GM12878 (cell line): Measurements from ENCODE around the gene NUDT14. TPM values are rescaled to one million over a fixed set of nuclear protein-coding genes. Genes with fewer than 3 reads are reported as not detected.

Experiments
- ATAC-seq: fragments of 200-7000 bp; cut with Tn5 transposase; 3 replicates; pipeline ENCODE4 v1.9.1; 2020; ENCODE audit warnings: mild to moderate bottlenecking, moderate library complexity
- BruUV-seq: library from RNA; stranded (reverse); fragments of 400-500 nt; replicated peaks from 2 replicates; lab custom pipeline; 2021; lab: Mats Ljungman, UMichigan
- CTCF ChIA-PET: fragments of 300-600 bp; sonication (Branson Sonifier 250); formaldehyde crosslinking; extraction: SDS; loops from one replicate; lab custom pipeline; 2021; ENCODE audit warnings: inconsistent platforms; lab: Yijun Ruan, JAX
- POLR2A ChIA-PET: fragments of 350-600 bp; formaldehyde crosslinking; extraction: SDS; loops from one replicate; lab custom pipeline; 2021; ENCODE audit warnings: inconsistent platforms; lab: Charles Lee
- RAD21 ChIA-PET: fragments of 300-600 bp; sonication (Branson Sonifier 250); formaldehyde crosslinking; loops from one replicate; lab custom pipeline; 2023; ENCODE audit warnings: antibody characterized with exemption; ENCODE audit not compliant: unreplicated experiment; lab: Charles Lee
- SMC1A ChIA-PET: fragments of 300-600 bp; sonication (Branson Sonifier 250); formaldehyde crosslinking; loops from one replicate; lab custom pipeline; 2023; ENCODE audit not compliant: unreplicated experiment, uncharacterized antibody; lab: Charles Lee
- DNase-seq: peaks from one replicate; pipeline ENCODE4 v3.0.0-alpha.2; 2011; ENCODE audit warnings: low read depth, low spot score
- FAIRE-seq: peaks from 3 replicates; lab custom pipeline; 2011; peaks lifted over from hg19 to GRCh38; lab: Jason Lieb, UNC
- H2AFZ ChIP-seq: 2 replicates; pipeline ENCODE4 v1.6.0; 2011; ENCODE audit warnings: low read depth, low read length, control low read depth; ENCODE audit not compliant: control insufficient read depth
- H3K27ac ChIP-seq: 2 replicates; pipeline ENCODE4 v1.5.1; 2011; ENCODE audit warnings: control low read depth; ENCODE audit not compliant: control insufficient read depth, insufficient read depth
- H3K27me3 ChIP-seq, 2 experiments: replicated peaks in 1 of 2; 2 replicates each; pipeline versions ENCODE4 v1.6.0 to v1.6.1; 2011; ENCODE audit warnings: low read length in 1 of 2; ENCODE audit not compliant: control insufficient read depth in 2 of 2, insufficient read depth in 2 of 2
- H3K36me3 ChIP-seq, 2 experiments: 2 replicates each; pipeline ENCODE4 v1.5.1; 2011; ENCODE audit warnings: low read length in 1 of 2; ENCODE audit not compliant: control insufficient read depth in 2 of 2, insufficient read depth in 2 of 2
- H3K4me1 ChIP-seq: 2 replicates; pipeline ENCODE4 v1.6.1; 2011; ENCODE audit warnings: mild to moderate bottlenecking, low read length, moderate library complexity, mixed read lengths; ENCODE audit not compliant: control insufficient read depth, insufficient read depth
- H3K4me2 ChIP-seq: 2 replicates; pipeline ENCODE4 v1.6.0; 2011; ENCODE audit warnings: control low read depth; ENCODE audit not compliant: control insufficient read depth, insufficient read depth
- H3K4me3 ChIP-seq: fragments of 200-600 bp; sonication (generic); 2 replicates; pipeline ENCODE4 v1.5.1; 2016
- H3K79me2 ChIP-seq: 2 replicates; pipeline ENCODE4 v1.6.0; 2011; ENCODE audit warnings: low read length; ENCODE audit not compliant: control insufficient read depth, insufficient read depth
- H3K9ac ChIP-seq: 2 replicates; pipeline ENCODE4 v1.8.0; 2011; ENCODE audit warnings: low read length, control low read depth, mixed read lengths; ENCODE audit not compliant: control insufficient read depth, insufficient read depth
- H3K9me3 ChIP-seq: replicated peaks from 3 replicates; pipeline ENCODE4 v1.5.1; 2011; ENCODE audit warnings: mild to moderate bottlenecking, low read length; ENCODE audit not compliant: control insufficient read depth, insufficient read depth
- H4K20me1 ChIP-seq: 2 replicates; pipeline ENCODE4 v1.6.0; 2011; ENCODE audit not compliant: control insufficient read depth, insufficient read depth
- E2F8 ChIP-seq: fragments of 450-650 bp; IDR thresholded peaks from 2 replicates; pipeline ENCODE4 v1.6.1; 2018; ENCODE audit warnings: mild to moderate bottlenecking, low read depth, moderate library complexity; ENCODE audit not compliant: partially characterized antibody
- ETV6 ChIP-seq, 2 experiments: fragments of 450-650 bp in 1 of 2; IDR thresholded peaks in 1 of 2; conservative IDR thresholded peaks in 1 of 2; 2 replicates each; pipeline ENCODE4 v1.6.1; 2014; ENCODE audit warnings: antibody characterized with exemption in 1 of 2, borderline replicate concordance in 1 of 2, low read depth in 1 of 2, mild to moderate bottlenecking in 1 of 2, moderate library complexity in 1 of 2
- EZH2 ChIP-seq: IDR thresholded peaks from 2 replicates; pipeline ENCODE4 v1.6.1; 2012; ENCODE audit warnings: low read depth, mild to moderate bottlenecking, control low read depth, inconsistent platforms, low read length, borderline replicate concordance; ENCODE audit not compliant: control insufficient read depth
- FOS ChIP-seq: IDR thresholded peaks from 3 replicates; pipeline ENCODE4 v1.6.1; 2011; ENCODE audit warnings: borderline replicate concordance; ENCODE audit not compliant: insufficient read length; ENCODE audit errors: extremely low read depth
- HCFC1 ChIP-seq: fragments of 150-350 bp; IDR thresholded peaks from 2 replicates; pipeline ENCODE4 v1.6.1; 2014; ENCODE audit warnings: low read length
- HDGF ChIP-seq: fragments of 450-650 bp; IDR thresholded peaks from 2 replicates; pipeline ENCODE4 v1.6.1; 2016; ENCODE audit warnings: antibody characterized with exemption
- KLF5 ChIP-seq: fragments of 450-650 bp; IDR thresholded peaks from 2 replicates; pipeline ENCODE4 v1.6.1; 2014; ENCODE audit warnings: mild to moderate bottlenecking; ENCODE audit not compliant: partially characterized antibody
- POU2F2 ChIP-seq: IDR thresholded peaks from 3 replicates; pipeline ENCODE4 v1.6.1; 2011; ENCODE audit warnings: low read depth, mild to moderate bottlenecking, low read length, borderline replicate concordance
- SMAD5 ChIP-seq: IDR thresholded peaks from 2 replicates; pipeline ENCODE4 v1.6.1; 2016; ENCODE audit warnings: antibody characterized with exemption, low read depth
- SMARCA5 ChIP-seq: fragments of 450-650 bp; IDR thresholded peaks from 2 replicates; pipeline ENCODE4 v1.6.1; 2017; ENCODE audit warnings: mild to moderate bottlenecking
- SPI1 ChIP-seq: IDR thresholded peaks from 2 replicates; pipeline ENCODE4 v1.6.1; 2011; ENCODE audit warnings: low read depth, mild to moderate bottlenecking, low read length, moderate library complexity, borderline replicate concordance; ENCODE audit not compliant: insufficient read depth
- WGBS: methylation state at CpG from one replicate; pipeline ENCODE4 v1.1.6; 2016; ENCODE audit warnings: low lambda C conversion rate; ENCODE audit not compliant: insufficient replicate concordance, insufficient coverage; ENCODE audit errors: missing lambda C conversion rate; 5-methylcytosine and 5-hydroxymethylcytosine counted together
- in situ Hi-C: fragments of 300-500 bp; cut with MboI; formaldehyde crosslinking; loops from 9 replicates; pipeline ENCODE4 v1.14.3; 2018; ENCODE audit warnings: mixed read lengths
- intact Hi-C: fragments of 100-400 bp; cut with micrococcal nuclease; formaldehyde crosslinking; loops from one replicate; pipeline ENCODE4 v1.14.2; 2022; ENCODE audit not compliant: unreplicated experiment
- polyA plus RNA-seq, 11 experiments: library from polyadenylated mRNA; depleted of rRNA in 4 of 11; unstranded in 6 of 11; stranded (reverse) in 5 of 11; fragments of >200 nt; fragmentation: Nextera tagmentation in 4 of 11; fragmentation: Illumina TruSeq in 1 of 11; extraction: Ambion mirVana in 4 of 11; extraction: Trizol in 1 of 11; gene quantifications; 1 replicate in 1 of 11; 2 replicates in 10 of 11; pipeline versions ENCODE4 v1.2.1 to v1.2.3, GENCODE V29; 2011 to 2016; ENCODE audit warnings: inconsistent platforms in 2 of 11, missing spikeins in 2 of 11, low read depth in 1 of 11
- total RNA-seq, 4 experiments: library from RNA; depleted of rRNA in 3 of 4; stranded (reverse); fragments of >200 nt in 3 of 4; fragmentation: Illumina TruSeq in 1 of 4; extraction: Trizol in 1 of 4; gene quantifications; 2 replicates each; pipeline versions ENCODE4 v1.2.1 to v1.2.3, GENCODE V29; 2013 to 2021
- TF ChIP-seq, protein P1 (sequence below): IDR thresholded peaks from 2 replicates; pipeline ENCODE4 v1.6.1; 2011; ENCODE audit warnings: borderline replicate concordance, low read depth, mild to moderate bottlenecking, moderate library complexity, mixed read lengths, low read length; ENCODE audit not compliant: insufficient read depth; ENCODE audit errors: extremely low read length
- TF ChIP-seq, protein P2 (sequence below): fragments of 450-650 bp; IDR thresholded peaks from 2 replicates; pipeline ENCODE4 v1.6.1; 2014; ENCODE audit warnings: mild to moderate bottlenecking
- TF ChIP-seq, protein P3 (sequence below): fragments of 450-650 bp; IDR thresholded peaks from 2 replicates; pipeline ENCODE4 v1.6.1; 2017; ENCODE audit warnings: mild to moderate bottlenecking, low read depth, inconsistent platforms; ENCODE audit not compliant: poor library complexity, severe bottlenecking

The NUDT14 gene
- total and polyA plus RNA-seq, 10 of the 15 experiments (the other 5 are each of a cell fraction or from before 2014, with no cell fraction given): 0.62 to 6.8 (median 4.3) TPM; not detected in 1

- TF ChIP-seq E2F8: no peak
- TF ChIP-seq, protein P1, sequence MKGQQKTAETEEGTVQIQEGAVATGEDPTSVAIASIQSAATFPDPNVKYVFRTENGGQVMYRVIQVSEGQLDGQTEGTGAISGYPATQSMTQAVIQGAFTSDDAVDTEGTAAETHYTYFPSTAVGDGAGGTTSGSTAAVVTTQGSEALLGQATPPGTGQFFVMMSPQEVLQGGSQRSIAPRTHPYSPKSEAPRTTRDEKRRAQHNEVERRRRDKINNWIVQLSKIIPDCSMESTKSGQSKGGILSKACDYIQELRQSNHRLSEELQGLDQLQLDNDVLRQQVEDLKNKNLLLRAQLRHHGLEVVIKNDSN: no peak
- no peak for TF ChIP-seq EZH2
- TF ChIP-seq HDGF: no peak
These were observed 38.0 kb upstream of the NUDT14 start (continued) for GRCh38 chr14:105219043-105219612.

- Histone ChIP-seq H3K27me3 (no peaks in the 10 kb centered on the region), H4K20me1 (no peaks in the 10 kb centered on the region), H3K4me1 (no peaks in the 10 kb centered on the region), H3K27ac (no peak overlapping the region), H3K9ac (no peak overlapping the region), H3K9me3 (no peaks in the 10 kb centered on the region), H2AFZ (no peak overlapping the region), H3K4me3 (no peak overlapping the region), H3K36me3 (peaks cover 4 to 35% of the 10 kb centered on the region in 2 experiments; a peak in 3 of 4 replicates), H3K79me2 (no peaks in the 10 kb centered on the region), H3K4me2 (no peak overlapping the region)
- POLR2A ChIA-PET: no interaction called here
- 55% methylated on average over 19 of the region's 19 CpGs for WGBS
- CTCF ChIA-PET: no interaction called here
- in situ Hi-C loops: no loop called here
- DNase-seq (no peak), ATAC-seq (no peak), FAIRE-seq (no peak)
- RAD21 ChIA-PET: no interaction called here
- TF ChIP-seq, protein P2, sequence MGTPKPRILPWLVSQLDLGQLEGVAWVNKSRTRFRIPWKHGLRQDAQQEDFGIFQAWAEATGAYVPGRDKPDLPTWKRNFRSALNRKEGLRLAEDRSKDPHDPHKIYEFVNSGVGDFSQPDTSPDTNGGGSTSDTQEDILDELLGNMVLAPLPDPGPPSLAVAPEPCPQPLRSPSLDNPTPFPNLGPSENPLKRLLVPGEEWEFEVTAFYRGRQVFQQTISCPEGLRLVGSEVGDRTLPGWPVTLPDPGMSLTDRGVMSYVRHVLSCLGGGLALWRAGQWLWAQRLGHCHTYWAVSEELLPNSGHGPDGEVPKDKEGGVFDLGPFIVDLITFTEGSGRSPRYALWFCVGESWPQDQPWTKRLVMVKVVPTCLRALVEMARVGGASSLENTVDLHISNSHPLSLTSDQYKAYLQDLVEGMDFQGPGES: no peak
- TF ChIP-seq, protein P3, sequence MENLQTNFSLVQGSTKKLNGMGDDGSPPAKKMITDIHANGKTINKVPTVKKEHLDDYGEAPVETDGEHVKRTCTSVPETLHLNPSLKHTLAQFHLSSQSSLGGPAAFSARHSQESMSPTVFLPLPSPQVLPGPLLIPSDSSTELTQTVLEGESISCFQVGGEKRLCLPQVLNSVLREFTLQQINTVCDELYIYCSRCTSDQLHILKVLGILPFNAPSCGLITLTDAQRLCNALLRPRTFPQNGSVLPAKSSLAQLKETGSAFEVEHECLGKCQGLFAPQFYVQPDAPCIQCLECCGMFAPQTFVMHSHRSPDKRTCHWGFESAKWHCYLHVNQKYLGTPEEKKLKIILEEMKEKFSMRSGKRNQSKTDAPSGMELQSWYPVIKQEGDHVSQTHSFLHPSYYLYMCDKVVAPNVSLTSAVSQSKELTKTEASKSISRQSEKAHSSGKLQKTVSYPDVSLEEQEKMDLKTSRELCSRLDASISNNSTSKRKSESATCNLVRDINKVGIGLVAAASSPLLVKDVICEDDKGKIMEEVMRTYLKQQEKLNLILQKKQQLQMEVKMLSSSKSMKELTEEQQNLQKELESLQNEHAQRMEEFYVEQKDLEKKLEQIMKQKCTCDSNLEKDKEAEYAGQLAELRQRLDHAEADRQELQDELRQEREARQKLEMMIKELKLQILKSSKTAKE: no peak
- TF ChIP-seq SPI1 (no peak), SMAD5 (no peak), FOS (no peak), ETV6 (conservative IDR thresholded peaks at IDR 0.05 in 1 of 2, IDR thresholded peaks at IDR 0.05 in 1 of 2; ENCODE audit: borderline replicate concordance in 1 of 2, low read depth in 1 of 2) (no peak), POU2F2 (no peak), HCFC1 (no peak), SMARCA5 (no peak), KLF5 (no peak)
- SMC1A ChIA-PET: no interaction called here
- intact Hi-C loops: no loop called here
- no TSS peak for BruUV-seq
These were observed 37.5 kb upstream of the NUDT14 start for GRCh38 chr14:105218611-105219010.
